Activated naive CD8-positive, alpha-beta T cell treated with anti-CD3 and anti-CD28 coated beads for 36 hours (primary cell): Measurements from ENCODE around the gene EDEM2. TPM values are rescaled to one million over a fixed set of nuclear protein-coding genes. Genes with fewer than 3 reads are reported as not detected.
"Not testable (repeated sequence)": the region's sequence is repeated elsewhere in the genome, so short reads cannot be mapped to it uniquely, and the experiment has no call there.

Experiments used
- DNase-seq: peaks from one replicate; pipeline ENCODE4 v3.0.0; 2021
- H3K27ac Mint-ChIP-seq: one replicate; pipeline ENCODE4 v1.8.0; 2022; ENCODE audit warnings: mild to moderate bottlenecking, moderate library complexity, mixed read lengths
- H3K27me3 Mint-ChIP-seq: one replicate; pipeline ENCODE4 v1.8.0; 2022; ENCODE audit warnings: mild to moderate bottlenecking, mixed read lengths
- H3K36me3 Mint-ChIP-seq: one replicate; pipeline ENCODE4 v1.8.0; 2021; ENCODE audit warnings: mild to moderate bottlenecking, mixed read lengths
- H3K4me1 Mint-ChIP-seq: one replicate; pipeline ENCODE4 v1.8.0; 2021; ENCODE audit warnings: mixed read lengths
- H3K4me3 Mint-ChIP-seq: one replicate; pipeline ENCODE4 v1.8.0; 2022; ENCODE audit warnings: mild to moderate bottlenecking, moderate library complexity, mixed read lengths
- H3K9me3 Mint-ChIP-seq: one replicate; pipeline ENCODE4 v1.8.0; 2022; ENCODE audit warnings: mixed read lengths
- total RNA-seq, 2 experiments: library from RNA; stranded (reverse); gene quantifications; one replicate each; pipeline ENCODE4 v1.2.3, GENCODE V29; 2021

EDEM2 gene
- total RNA-seq, 2 experiments from 2014 or later, result 15.3 to 15.9 TPM

GRCh38 chr20:35088231-35089145 lies 58.6 kb downstream of the EDEM2 start:
- H3K4me1 Mint-ChIP-seq, result peaks cover 51% of the 10 kb centered on the region
- peak overlapping the region; percentile 15 for H3K27ac Mint-ChIP-seq
- H3K36me3 Mint-ChIP-seq, result peaks cover 22% of the 10 kb centered on the region
- no peak overlapping the region for H3K4me3 Mint-ChIP-seq
- H3K9me3 Mint-ChIP-seq, result no peaks in the 10 kb centered on the region
- DNase-seq, result no peak
- no peaks in the 10 kb centered on the region for H3K27me3 Mint-ChIP-seq

- Mint-ChIP-seq H3K36me3 (peaks cover 22% of the 10 kb centered on the region), H3K9me3 (no peaks in the 10 kb centered on the region), H3K27me3 (no peaks in the 10 kb centered on the region), H3K4me1 (peaks cover 48% of the 10 kb centered on the region), H3K4me3 (no peak overlapping the region), H3K27ac (no peak overlapping the region)
- no peak for DNase-seq
These were observed 59.3 kb downstream of the EDEM2 start for GRCh38 chr20:35087791-35088190.

- Mint-ChIP-seq H3K36me3 (peaks cover 22% of the 10 kb centered on the region), H3K4me3 (no peak overlapping the region), H3K27me3 (no peaks in the 10 kb centered on the region), H3K9me3 (no peaks in the 10 kb centered on the region), H3K4me1 (peaks cover 48% of the 10 kb centered on the region), H3K27ac (no peak overlapping the region)
- DNase-seq, result no peak
These were observed 59.8 kb downstream of the EDEM2 start for GRCh38 chr20:35087355-35087754.

- peak overlapping the region; percentile 68 for H3K27ac Mint-ChIP-seq
- H3K9me3 Mint-ChIP-seq, result no peaks in the 10 kb centered on the region
- H3K4me1 Mint-ChIP-seq, result peaks cover 44% of the 10 kb centered on the region
- no peak for DNase-seq
- H3K36me3 Mint-ChIP-seq, result peaks cover 17% of the 10 kb centered on the region
- H3K4me3 Mint-ChIP-seq, result no peak overlapping the region
- no peaks in the 10 kb centered on the region for H3K27me3 Mint-ChIP-seq
These were observed 61.5 kb downstream of the EDEM2 start for GRCh38 chr20:35085477-35086225.

GRCh38 chr20:35084998-35085397 lies 62.1 kb downstream of the EDEM2 start:
- Mint-ChIP-seq H3K27me3 (no peaks in the 10 kb centered on the region), H3K9me3 (no peaks in the 10 kb centered on the region), H3K27ac (peak overlapping the region; percentile 46), H3K36me3 (peaks cover 14% of the 10 kb centered on the region), H3K4me1 (peaks cover 43% of the 10 kb centered on the region), H3K4me3 (no peak overlapping the region)
- no peak for DNase-seq

GRCh38 chr20:35080348-35080642 lies 66.8 kb downstream of the EDEM2 start:
- H3K36me3 Mint-ChIP-seq, result peaks cover 27% of the 10 kb centered on the region
- not testable (repeated sequence) for H3K9me3 Mint-ChIP-seq, H3K4me3 Mint-ChIP-seq, H3K27me3 Mint-ChIP-seq, DNase-seq, H3K27ac Mint-ChIP-seq
- peaks cover 29% of the 10 kb centered on the region for H3K4me1 Mint-ChIP-seq

- peaks cover 30% of the 10 kb centered on the region for H3K36me3 Mint-ChIP-seq
- DNase-seq, result no peak
- H3K27me3 Mint-ChIP-seq, result no peaks in the 10 kb centered on the region
- H3K4me1 Mint-ChIP-seq, result peaks cover 23% of the 10 kb centered on the region
- no peak overlapping the region for H3K27ac Mint-ChIP-seq
- H3K4me3 Mint-ChIP-seq, result no peak overlapping the region
- no peaks in the 10 kb centered on the region for H3K9me3 Mint-ChIP-seq
These were observed 67.4 kb downstream of the EDEM2 start for GRCh38 chr20:35079472-35080347.

- Mint-ChIP-seq H3K27ac (no peak overlapping the region), H3K4me1 (peaks cover 16% of the 10 kb centered on the region), H3K27me3 (no peaks in the 10 kb centered on the region), H3K9me3 (peaks cover 7% of the 10 kb centered on the region), H3K36me3 (peaks cover 40% of the 10 kb centered on the region), H3K4me3 (no peak overlapping the region)
- DNase-seq, result no peak
These were observed 69.3 kb downstream of the EDEM2 start for GRCh38 chr20:35077872-35078271.

GRCh38 chr20:35077341-35077740 lies 69.8 kb downstream of the EDEM2 start:
- Mint-ChIP-seq H3K36me3 (peaks cover 44% of the 10 kb centered on the region), H3K4me1 (peaks cover 16% of the 10 kb centered on the region), H3K9me3 (peaks cover 11% of the 10 kb centered on the region), H3K4me3 (no peak overlapping the region), H3K27me3 (no peaks in the 10 kb centered on the region), H3K27ac (no peak overlapping the region)
- DNase-seq, result no peak

GRCh38 chr20:35071436-35072153 lies 75.5 kb downstream of the EDEM2 start:
- H3K4me3 Mint-ChIP-seq, DNase-seq, H3K27ac Mint-ChIP-seq, H3K27me3 Mint-ChIP-seq: not testable (repeated sequence)
- peaks cover 49% of the 10 kb centered on the region for H3K36me3 Mint-ChIP-seq
- H3K9me3 Mint-ChIP-seq, result peaks cover 16% of the 10 kb centered on the region
- H3K4me1 Mint-ChIP-seq, result peaks cover 22% of the 10 kb centered on the region

- Mint-ChIP-seq H3K9me3 (no peaks in the 10 kb centered on the region), H3K27me3 (no peaks in the 10 kb centered on the region), H3K4me1 (peaks cover 48% of the 10 kb centered on the region), H3K4me3 (no peak overlapping the region), H3K36me3 (peaks cover 26% of the 10 kb centered on the region), H3K27ac (no peak overlapping the region)
- no peak for DNase-seq
These were observed 80.9 kb downstream of the EDEM2 start for GRCh38 chr20:35066194-35066593.

Other genes starting within 250 kb of the EDEM2 start
- gene GSS, start 191.5 kb downstream of the EDEM2 start, total RNA-seq, result 10 to 100 TPM; 48.0 to 50.3 TPM
- under 1 TPM; 0.30 to 0.33 TPM for gene MYH7B, start 191.5 kb downstream of the EDEM2 start, total RNA-seq
- 10 to 100 TPM; 39.6 to 43.1 TPM for gene TRPC4AP, start 54.5 kb downstream of the EDEM2 start, total RNA-seq
- gene PROCR, start 24.7 kb upstream of the EDEM2 start, total RNA-seq, result 1 to 10 TPM; 4.4 to 4.5 TPM
- not detected for gene MMP24, start 79.4 kb upstream of the EDEM2 start, total RNA-seq
- gene MMP24OS, start 130.8 kb upstream of the EDEM2 start, total RNA-seq, result 10 to 100 TPM; 27.2 to 27.4 TPM
- 100 to 1,000 TPM; 172 to 179 TPM for gene EIF6, start 137.4 kb upstream of the EDEM2 start, total RNA-seq
- gene FAM83C, start 145.1 kb upstream of the EDEM2 start, total RNA-seq, result not detected